Measurements from ENCODE around the gene FAM210A. TPM values are rescaled to one million over a fixed set of nuclear protein-coding genes. Genes with fewer than 3 reads are reported as not detected.
A peak's percentile ranks its signal among the peaks of the same experiment; 100 is the strongest.

FAM210A gene
- polyA plus RNA-seq, 2 donors = 4.9 to 9.7 TPM

DNA sequence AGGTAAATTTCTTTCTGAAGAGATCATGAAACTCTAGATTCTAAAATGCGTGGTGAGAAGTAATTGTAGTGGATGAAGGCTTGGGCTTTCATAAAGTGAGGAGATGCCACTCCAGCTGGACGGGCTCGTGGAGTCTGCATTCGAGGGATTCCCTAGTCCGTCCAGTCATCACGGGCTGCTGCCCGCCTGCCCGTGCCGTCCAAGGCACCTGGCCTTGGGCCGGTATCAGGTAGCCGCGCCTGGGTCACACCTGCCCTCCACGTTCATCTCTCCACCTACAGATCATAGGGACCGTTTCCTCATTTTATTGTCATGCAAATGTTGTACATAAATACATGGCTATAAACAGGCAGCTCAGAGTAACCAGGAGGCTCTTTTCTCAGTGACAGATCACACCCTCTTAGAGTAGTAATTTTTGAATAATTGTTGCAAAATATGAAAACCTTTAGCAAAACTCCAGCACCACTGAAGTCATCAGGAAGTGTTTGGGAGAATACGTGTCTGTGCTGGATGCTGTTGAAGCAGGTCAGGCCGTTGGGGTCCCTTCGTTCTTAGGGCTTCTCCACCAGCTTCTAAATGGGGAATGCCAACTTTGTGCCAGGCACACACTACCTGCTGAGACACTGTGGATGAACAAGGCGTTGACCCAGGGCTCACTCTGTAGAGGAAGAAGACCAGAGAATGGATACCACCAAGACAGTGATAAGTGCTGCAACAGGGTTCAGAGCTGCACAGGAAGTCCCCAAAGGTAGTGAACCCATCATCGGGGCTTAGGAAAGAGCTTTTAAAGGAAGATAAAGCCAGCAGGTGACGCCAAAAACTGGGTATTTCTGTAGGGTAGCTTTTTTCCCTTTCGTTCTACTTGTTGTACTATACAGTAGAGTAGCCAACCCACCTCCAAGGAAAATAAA lies 112.5 kb downstream of the FAM210A start:
- Histone ChIP-seq H3K27me3 (ENCODE audit: control insufficient read depth in 1 of 2, insufficient read depth in 2 of 2, low read length in 2 of 2) (peaks cover 0 to 3% of the 10 kb centered on the region in 2 donors), H3K9me3 (ENCODE audit: control insufficient read depth in 2 of 2, insufficient read depth in 1 of 2, low read depth in 1 of 2, low read length in 1 of 2) (no peaks in the 10 kb centered on the region), H3K4me1 (ENCODE audit: control insufficient read depth in 2 of 2, insufficient read depth in 2 of 2, low read length in 1 of 2) (peaks cover 4 to 6% of the 10 kb centered on the region in 2 donors), H3K36me3 (ENCODE audit: control insufficient read depth in 2 of 2, insufficient read depth in 2 of 2, low read length in 1 of 2) (no peaks in the 10 kb centered on the region), H3K27ac (ENCODE audit: low read depth in 2 of 2, low read length in 1 of 2) (no peak overlapping the region), H3K4me3 (ENCODE audit: low read depth in 1 of 2, low read length in 2 of 2) (peak overlapping the region; percentile 11 to 17)
- 76 to 81% methylated on average over 21 of the region's 21 CpGs for WGBS, 2 donors

Other genes starting within 250 kb of the FAM210A start
- gene RNMT, start 115 bp upstream of the FAM210A start, polyA plus RNA-seq = 1 to 10 TPM; 6.7 to 9.8 TPM
- gene MC5R, start 97.6 kb upstream of the FAM210A start, polyA plus RNA-seq = under 1 TPM; 0.12 to 0.20 TPM
- gene MC2R, start 189.0 kb upstream of the FAM210A start, polyA plus RNA-seq = not detected